ENCODE data around the gene SULT2B1. TPM values are rescaled to one million over a fixed set of nuclear protein-coding genes. Genes with fewer than 3 reads are reported as not detected.

The SULT2B1 gene
- total and polyA plus RNA-seq, 2 of the 4 experiments (the other 2 are of a cell fraction) = 0.09 TPM; not detected in 1

DNA sequence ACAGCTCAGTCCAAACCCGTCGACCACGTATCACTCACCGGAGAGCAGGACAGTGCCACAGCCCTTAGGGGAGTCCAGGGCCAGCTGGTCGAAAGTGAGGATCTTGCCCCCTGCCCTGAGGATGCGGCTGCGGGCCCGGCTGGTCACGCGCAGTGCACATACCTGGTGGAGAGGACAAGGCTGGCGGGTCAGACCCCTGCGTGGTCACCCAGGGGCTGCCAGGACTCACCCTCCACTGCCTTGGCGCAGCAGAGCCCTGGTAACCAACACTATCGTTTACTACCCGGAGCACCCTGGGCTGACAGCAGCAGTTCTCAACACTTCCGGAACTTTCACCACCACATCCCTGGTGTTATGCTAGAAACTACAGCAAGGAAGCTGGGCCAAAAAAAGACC is 64.1 kb downstream of the SULT2B1 start:
- no peak overlapping the region for H3K4ac ChIP-seq (ENCODE audit: low read depth, low read length)
- H3K27ac ChIP-seq (ENCODE audit: insufficient read depth, low read length) = no peak overlapping the region
- no peak overlapping the region for H4K5ac ChIP-seq (ENCODE audit: low read depth, low read length)
- no TSS peak for BruUV-seq (replicated peaks)
- H3K79me1 ChIP-seq (ENCODE audit: low read depth in 1 of 2, low read length in 2 of 2) = peaks cover 16 to 47% of the 10 kb centered on the region in 2 experiments; a peak in 3 of 4 replicates
- no peak overlapping the region for H3K14ac ChIP-seq (replicated peaks; ENCODE audit: low read depth, low read length)
- dilution Hi-C loops (cut with HindIII; ENCODE audit: low sequenced_read_pairs, unreplicated experiment) = no loop called here
- H3K56ac ChIP-seq (ENCODE audit: extremely low read depth, insufficient read depth, low read length) = no peak overlapping the region
- H3K23ac ChIP-seq (ENCODE audit: low read depth, low read length) = no peak overlapping the region
- no peak overlapping the region for H2BK20ac ChIP-seq (ENCODE audit: low read depth, low read length)
- ChIA-PET CTCF (no interaction called here), POLR2A (ENCODE audit: unreplicated experiment) (no interaction called here)
- no peak overlapping the region for H3K18ac ChIP-seq (ENCODE audit: low read depth, low read length)
- H2AFZ ChIP-seq (replicated peaks; ENCODE audit: low read length, poor library complexity) = no peak overlapping the region
- peaks cover 28% of the 10 kb centered on the region for H3K36me3 ChIP-seq (ENCODE audit: control insufficient read depth, insufficient read depth, low read length)
- whole genome bisulfite sequencing, 2 experiments (ENCODE audit: extremely low coverage in 2 of 2, insufficient read length in 1 of 2) = 93% methylated on average over 10 of the region's 16 CpGs; no CpG with 5 or more reads in 1 of the 2 experiments
- H3K9ac ChIP-seq (ENCODE audit: low read depth, low read length) = no peak overlapping the region
- ATAC-seq (ENCODE audit: low read depth) = no peak
- no peaks in the 10 kb centered on the region for H3K9me3 ChIP-seq (ENCODE audit: control insufficient read depth, insufficient read depth, low read length)
- H3K4me2 ChIP-seq (ENCODE audit: low read depth, low read length) = no peak overlapping the region
- no peak overlapping the region for H2BK120ac ChIP-seq (ENCODE audit: low read depth, low read length)
- H2AK5ac ChIP-seq (ENCODE audit: low read depth, low read length) = no peak overlapping the region
- no peak overlapping the region for H2BK15ac ChIP-seq (ENCODE audit: low read depth, low read length)
- H4K20me1 ChIP-seq (ENCODE audit: insufficient read depth, low read length) = peaks cover 53% of the 10 kb centered on the region
- TF ChIP-seq FOS (IDR thresholded peaks at IDR 0.05; ENCODE audit: low read depth, low read length) (no peak), MXI1 (IDR thresholded peaks at IDR 0.05; ENCODE audit: borderline replicate concordance, low read depth, low read length) (no peak), BHLHE40 (IDR thresholded peaks at IDR 0.05; ENCODE audit: low read depth, low read length) (no peak), RFX5 (IDR thresholded peaks at IDR 0.05; ENCODE audit: low read depth, low read length) (no peak), RCOR1 (IDR thresholded peaks at IDR 0.05; ENCODE audit: insufficient replicate concordance, low read length) (no peak), CHD1 (IDR thresholded peaks at IDR 0.05; ENCODE audit: low read depth, low read length) (no peak), CEBPB (IDR thresholded peaks at IDR 0.05; ENCODE audit: low read depth, low read length) (no peak), SMC3 (IDR thresholded peaks at IDR 0.05; ENCODE audit: low read depth, low read length) (no peak), POLR2A (IDR thresholded peaks at IDR 0.05; ENCODE audit: low read depth, low read length) (no peak), RAD21 (IDR thresholded peaks at IDR 0.05; ENCODE audit: low read length) (no peak), MAZ (IDR thresholded peaks at IDR 0.05; ENCODE audit: borderline replicate concordance, low read depth, low read length) (no peak), MAFK (IDR thresholded peaks at IDR 0.05; ENCODE audit: low read depth, low read length) (no peak), NFE2L2 (IDR thresholded peaks at IDR 0.05; ENCODE audit: low read depth, low read length) (no peak)
- TF ChIP-seq, protein P1, sequence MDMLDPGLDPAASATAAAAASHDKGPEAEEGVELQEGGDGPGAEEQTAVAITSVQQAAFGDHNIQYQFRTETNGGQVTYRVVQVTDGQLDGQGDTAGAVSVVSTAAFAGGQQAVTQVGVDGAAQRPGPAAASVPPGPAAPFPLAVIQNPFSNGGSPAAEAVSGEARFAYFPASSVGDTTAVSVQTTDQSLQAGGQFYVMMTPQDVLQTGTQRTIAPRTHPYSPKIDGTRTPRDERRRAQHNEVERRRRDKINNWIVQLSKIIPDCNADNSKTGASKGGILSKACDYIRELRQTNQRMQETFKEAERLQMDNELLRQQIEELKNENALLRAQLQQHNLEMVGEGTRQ (IDR thresholded peaks at IDR 0.05; ENCODE audit: low read depth, low read length) = no peak
- TF ChIP-seq, protein P2, sequence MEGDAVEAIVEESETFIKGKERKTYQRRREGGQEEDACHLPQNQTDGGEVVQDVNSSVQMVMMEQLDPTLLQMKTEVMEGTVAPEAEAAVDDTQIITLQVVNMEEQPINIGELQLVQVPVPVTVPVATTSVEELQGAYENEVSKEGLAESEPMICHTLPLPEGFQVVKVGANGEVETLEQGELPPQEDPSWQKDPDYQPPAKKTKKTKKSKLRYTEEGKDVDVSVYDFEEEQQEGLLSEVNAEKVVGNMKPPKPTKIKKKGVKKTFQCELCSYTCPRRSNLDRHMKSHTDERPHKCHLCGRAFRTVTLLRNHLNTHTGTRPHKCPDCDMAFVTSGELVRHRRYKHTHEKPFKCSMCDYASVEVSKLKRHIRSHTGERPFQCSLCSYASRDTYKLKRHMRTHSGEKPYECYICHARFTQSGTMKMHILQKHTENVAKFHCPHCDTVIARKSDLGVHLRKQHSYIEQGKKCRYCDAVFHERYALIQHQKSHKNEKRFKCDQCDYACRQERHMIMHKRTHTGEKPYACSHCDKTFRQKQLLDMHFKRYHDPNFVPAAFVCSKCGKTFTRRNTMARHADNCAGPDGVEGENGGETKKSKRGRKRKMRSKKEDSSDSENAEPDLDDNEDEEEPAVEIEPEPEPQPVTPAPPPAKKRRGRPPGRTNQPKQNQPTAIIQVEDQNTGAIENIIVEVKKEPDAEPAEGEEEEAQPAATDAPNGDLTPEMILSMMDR (conservative IDR thresholded peaks at IDR 0.05; ENCODE audit: low read depth, low read length) = no peak
- TF ChIP-seq, protein P3, sequence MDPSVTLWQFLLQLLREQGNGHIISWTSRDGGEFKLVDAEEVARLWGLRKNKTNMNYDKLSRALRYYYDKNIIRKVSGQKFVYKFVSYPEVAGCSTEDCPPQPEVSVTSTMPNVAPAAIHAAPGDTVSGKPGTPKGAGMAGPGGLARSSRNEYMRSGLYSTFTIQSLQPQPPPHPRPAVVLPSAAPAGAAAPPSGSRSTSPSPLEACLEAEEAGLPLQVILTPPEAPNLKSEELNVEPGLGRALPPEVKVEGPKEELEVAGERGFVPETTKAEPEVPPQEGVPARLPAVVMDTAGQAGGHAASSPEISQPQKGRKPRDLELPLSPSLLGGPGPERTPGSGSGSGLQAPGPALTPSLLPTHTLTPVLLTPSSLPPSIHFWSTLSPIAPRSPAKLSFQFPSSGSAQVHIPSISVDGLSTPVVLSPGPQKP (IDR thresholded peaks at IDR 0.05; ENCODE audit: borderline replicate concordance, low read depth, low read length) = no peak
- peaks cover 4% of the 10 kb centered on the region for H3K9me1 ChIP-seq (ENCODE audit: insufficient read depth, low read length)
- no peak overlapping the region for H4K91ac ChIP-seq (ENCODE audit: insufficient read depth, low read depth, low read length)
- H3K4me3 ChIP-seq (ENCODE audit: insufficient read depth, low read depth, low read length) = no peak overlapping the region
- DNase-seq = no peak
- in situ Hi-C loops (cut with MboI; ENCODE audit: low sequenced_read_pairs) = no loop called here
- no peaks in the 10 kb centered on the region for H3K27me3 ChIP-seq (ENCODE audit: control insufficient read depth, insufficient read depth, low read length)
- H2BK5ac ChIP-seq (ENCODE audit: low read depth, low read length, poor library complexity, severe bottlenecking) = no peak overlapping the region
- H2AK9ac ChIP-seq (replicated peaks; ENCODE audit: low read depth, low read length, poor library complexity) = no peak overlapping the region
- H4K8ac ChIP-seq (ENCODE audit: low read depth in 2 of 2, low read length in 2 of 2) = no peak overlapping the region
- intact Hi-C loops (cut with micrococcal nuclease) = no loop called here
- peaks cover 8% of the 10 kb centered on the region for H3K4me1 ChIP-seq (ENCODE audit: control insufficient read depth, insufficient read depth, low read length)
